Thyroid gland (tissue), 4 donors: Measurements from ENCODE around the gene ALPL.

Source experiments
- POLR2A ChIP-seq, 2 donors: fragments of 450-650 bp; IDR thresholded peaks; one replicate each; pipeline ENCODE4 v1.6.1; 2017; ENCODE audit warnings: antibody characterized with exemption in 2 of 2, mild to moderate bottlenecking in 2 of 2, moderate library complexity in 1 of 2
- TF ChIP-seq, protein P1 (sequence below), 6 experiments: fragments of 200-600 bp in 3 of 6; fragments of 450-650 bp in 3 of 6; sonication (generic) in 3 of 6; IDR thresholded peaks; one replicate each; pipeline ENCODE4 v1.5.1; 2016 to 2019; ENCODE audit warnings: antibody characterized with exemption in 6 of 6, mild to moderate bottlenecking in 2 of 6, inconsistent platforms in 1 of 6, moderate library complexity in 1 of 6

GRCh38 chr1:21526441-21526840, 17.2 kb downstream of the ALPL start:
- TF ChIP-seq, protein P1, sequence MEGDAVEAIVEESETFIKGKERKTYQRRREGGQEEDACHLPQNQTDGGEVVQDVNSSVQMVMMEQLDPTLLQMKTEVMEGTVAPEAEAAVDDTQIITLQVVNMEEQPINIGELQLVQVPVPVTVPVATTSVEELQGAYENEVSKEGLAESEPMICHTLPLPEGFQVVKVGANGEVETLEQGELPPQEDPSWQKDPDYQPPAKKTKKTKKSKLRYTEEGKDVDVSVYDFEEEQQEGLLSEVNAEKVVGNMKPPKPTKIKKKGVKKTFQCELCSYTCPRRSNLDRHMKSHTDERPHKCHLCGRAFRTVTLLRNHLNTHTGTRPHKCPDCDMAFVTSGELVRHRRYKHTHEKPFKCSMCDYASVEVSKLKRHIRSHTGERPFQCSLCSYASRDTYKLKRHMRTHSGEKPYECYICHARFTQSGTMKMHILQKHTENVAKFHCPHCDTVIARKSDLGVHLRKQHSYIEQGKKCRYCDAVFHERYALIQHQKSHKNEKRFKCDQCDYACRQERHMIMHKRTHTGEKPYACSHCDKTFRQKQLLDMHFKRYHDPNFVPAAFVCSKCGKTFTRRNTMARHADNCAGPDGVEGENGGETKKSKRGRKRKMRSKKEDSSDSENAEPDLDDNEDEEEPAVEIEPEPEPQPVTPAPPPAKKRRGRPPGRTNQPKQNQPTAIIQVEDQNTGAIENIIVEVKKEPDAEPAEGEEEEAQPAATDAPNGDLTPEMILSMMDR (IDR thresholded peaks at IDR 0.05) = no peak
- no peak for TF ChIP-seq POLR2A (IDR thresholded peaks at IDR 0.05)
